Endothelial cell (in vitro differentiated cells): ENCODE results near the gene PRRC2B. TPM values are rescaled to one million over a fixed set of nuclear protein-coding genes. Genes with fewer than 3 reads are reported as not detected.

Experiments used
- DNase-seq: peaks from one replicate; pipeline ENCODE4 v3.0.0; 2021; ENCODE audit warnings: low spot score
- H3K27ac Mint-ChIP-seq: one replicate; pipeline ENCODE4 v1.8.0; 2021; ENCODE audit warnings: mixed read lengths, inconsistent platforms; ENCODE audit not compliant: unreplicated experiment
- H3K27me3 Mint-ChIP-seq: one replicate; pipeline ENCODE4 v1.8.0; 2021; ENCODE audit warnings: mild to moderate bottlenecking, moderate library complexity, mixed read lengths, inconsistent platforms; ENCODE audit not compliant: unreplicated experiment
- H3K36me3 Mint-ChIP-seq: one replicate; pipeline ENCODE4 v1.8.0; 2021; ENCODE audit warnings: mild to moderate bottlenecking, low read depth, mixed read lengths, inconsistent platforms; ENCODE audit not compliant: unreplicated experiment
- H3K4me1 Mint-ChIP-seq: one replicate; pipeline ENCODE4 v1.8.0; 2021; ENCODE audit warnings: mild to moderate bottlenecking, mixed read lengths, inconsistent platforms; ENCODE audit not compliant: unreplicated experiment
- H3K4me3 Mint-ChIP-seq: one replicate; pipeline ENCODE4 v1.8.0; 2021; ENCODE audit warnings: mild to moderate bottlenecking, mixed read lengths, inconsistent platforms; ENCODE audit not compliant: unreplicated experiment
- H3K9me3 Mint-ChIP-seq: one replicate; pipeline ENCODE4 v1.8.0; 2021; ENCODE audit warnings: mixed read lengths, inconsistent platforms; ENCODE audit not compliant: unreplicated experiment
- CTCF ChIP-seq: fragments of 200-600 bp; sonication (generic); IDR thresholded peaks from one replicate; pipeline ENCODE4 v1.5.0; 2021; ENCODE audit warnings: antibody characterized with exemption; ENCODE audit not compliant: unreplicated experiment
- total RNA-seq: library from RNA; stranded (reverse); fragmentation: NEBNext Ultra II Directional; extraction: Animal tissue kit (Norgen Biotek cat#: 25700); gene quantifications from one replicate; pipeline ENCODE4 v1.2.1, GENCODE V29; 2021; ENCODE audit not compliant: unreplicated experiment

Gene PRRC2B
- total RNA-seq, 1 donor from 2014 or later: 350 TPM

- no peak for TF ChIP-seq CTCF
- H3K4me3 Mint-ChIP-seq: no peak overlapping the region
- peaks cover 31% of the 10 kb centered on the region for H3K27me3 Mint-ChIP-seq
- DNase-seq: no peak
- peaks cover 81% of the 10 kb centered on the region for H3K36me3 Mint-ChIP-seq
- H3K27ac Mint-ChIP-seq: no peak overlapping the region
- H3K9me3 Mint-ChIP-seq: no peaks in the 10 kb centered on the region
- H3K4me1 Mint-ChIP-seq: no peaks in the 10 kb centered on the region
These were observed 98.2 kb downstream of the PRRC2B start for GRCh38 chr9:131492070-131492469.

- Mint-ChIP-seq H3K27ac (peak overlapping the region; percentile 67), H3K9me3 (no peaks in the 10 kb centered on the region), H3K4me1 (peaks cover 18% of the 10 kb centered on the region), H3K4me3 (no peak overlapping the region), H3K27me3 (peaks cover 24% of the 10 kb centered on the region), H3K36me3 (peaks cover 75% of the 10 kb centered on the region)
- no peak for DNase-seq
- TF ChIP-seq CTCF: no peak
These were observed 100.5 kb downstream of the PRRC2B start for GRCh38 chr9:131494296-131494870.

DNA sequence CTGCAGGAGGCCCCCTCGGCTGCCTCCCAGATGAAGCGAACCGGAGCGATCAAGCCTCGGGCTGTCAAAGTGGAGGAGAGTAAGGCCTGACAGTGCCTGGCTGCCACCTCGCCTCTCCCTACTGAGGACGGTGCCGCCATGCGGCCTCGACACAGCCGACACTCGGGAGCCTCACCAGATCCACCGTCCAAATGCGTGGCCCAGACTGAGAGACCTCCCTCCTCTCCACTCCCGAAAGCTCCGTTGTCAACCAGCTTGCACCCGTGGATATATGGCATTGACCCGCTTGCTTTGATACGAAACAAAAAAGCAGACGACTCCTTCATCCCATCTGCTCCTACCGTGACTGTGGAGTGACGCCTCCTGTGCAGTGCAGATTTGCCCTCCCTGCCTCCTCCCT lies 101.9 kb downstream of the PRRC2B start:
- H3K27ac Mint-ChIP-seq: no peak overlapping the region
- H3K4me1 Mint-ChIP-seq: peaks cover 30% of the 10 kb centered on the region
- H3K27me3 Mint-ChIP-seq: peaks cover 16% of the 10 kb centered on the region
- H3K9me3 Mint-ChIP-seq: no peaks in the 10 kb centered on the region
- no peak for DNase-seq
- H3K4me3 Mint-ChIP-seq: no peak overlapping the region
- TF ChIP-seq CTCF: no peak
- peaks cover 73% of the 10 kb centered on the region for H3K36me3 Mint-ChIP-seq

DNA sequence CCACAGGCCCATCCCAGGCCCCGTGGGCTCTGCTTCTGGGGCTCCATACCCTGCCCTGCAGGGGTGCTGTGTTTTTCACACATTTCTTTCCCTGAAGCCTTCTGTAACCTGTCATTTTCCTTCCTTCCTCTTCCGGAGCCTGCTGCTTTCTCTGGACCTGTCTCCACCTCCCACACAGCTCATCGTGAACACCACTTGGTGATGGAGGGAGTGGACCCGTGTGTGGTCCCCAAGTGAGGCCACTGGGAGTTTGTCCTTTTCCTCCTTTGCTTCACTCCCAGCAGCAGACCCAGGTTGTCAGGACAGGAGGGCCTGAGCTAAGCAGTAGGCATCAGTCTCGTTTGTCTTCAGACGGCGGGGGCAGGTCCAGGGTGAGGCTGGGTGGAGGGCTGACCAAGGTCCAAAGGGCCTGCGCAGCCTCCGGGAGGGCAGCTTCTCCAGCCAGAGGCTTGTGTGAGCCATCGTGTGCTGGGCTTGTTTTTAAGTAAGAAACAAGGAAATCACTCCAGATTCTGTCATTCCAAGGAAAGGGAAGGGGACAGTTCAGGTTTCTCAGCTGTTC lies 103.0 kb downstream of the PRRC2B start:
- Mint-ChIP-seq H3K36me3 (peaks cover 68% of the 10 kb centered on the region), H3K9me3 (no peaks in the 10 kb centered on the region), H3K4me1 (peaks cover 30% of the 10 kb centered on the region), H3K27me3 (peaks cover 18% of the 10 kb centered on the region), H3K4me3 (no peak overlapping the region), H3K27ac (no peak overlapping the region)
- no peak for DNase-seq
- TF ChIP-seq CTCF: no peak

DNA sequence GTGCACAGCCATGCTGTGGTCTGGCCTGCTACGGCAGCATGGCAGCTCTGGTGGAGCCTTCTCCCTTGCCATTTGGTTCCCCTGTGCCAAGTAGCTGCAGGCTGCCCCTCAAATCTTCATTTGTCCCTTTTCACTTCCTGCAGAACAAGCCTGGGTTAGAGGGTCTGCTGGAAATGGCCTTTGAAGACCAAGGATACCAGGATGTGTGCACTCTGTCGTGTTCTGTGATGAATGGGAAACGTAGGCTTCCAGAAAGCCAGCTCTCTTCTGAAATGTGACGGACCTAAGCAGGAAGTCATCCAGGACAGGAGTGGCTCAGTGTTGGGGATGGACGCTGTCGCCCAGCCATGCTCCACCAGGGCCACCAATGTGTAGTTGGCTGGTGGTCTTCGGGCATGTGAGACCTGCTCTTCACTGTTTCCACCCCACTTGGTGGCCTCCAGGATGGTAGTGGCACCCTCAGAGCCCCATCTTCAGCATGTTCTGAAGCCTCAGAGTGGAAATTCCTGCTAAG lies 105.4 kb downstream of the PRRC2B start:
- no peak for TF ChIP-seq CTCF
- H3K27ac Mint-ChIP-seq: peak overlapping the region; percentile 52
- peaks cover 20% of the 10 kb centered on the region for H3K27me3 Mint-ChIP-seq
- no peaks in the 10 kb centered on the region for H3K9me3 Mint-ChIP-seq
- no peak overlapping the region for H3K4me3 Mint-ChIP-seq
- peaks cover 46% of the 10 kb centered on the region for H3K36me3 Mint-ChIP-seq
- DNase-seq: no peak
- peaks cover 39% of the 10 kb centered on the region for H3K4me1 Mint-ChIP-seq
